CD4-positive, alpha-beta T cell (primary cell): ENCODE measurements around the gene IFFO2. TPM values are rescaled to one million over a fixed set of nuclear protein-coding genes. Genes with fewer than 3 reads are reported as not detected.

Source experiments
- ATAC-seq: fragments of 200-7000 bp; cut with Tn5 transposase; one replicate; pipeline ENCODE4 v1.10.0; 2022; ENCODE audit warnings: mild to moderate bottlenecking; ENCODE audit not compliant: poor library complexity
- CTCF ChIA-PET: fragments of 350-600 bp; sonication (Branson Sonifier 250); formaldehyde crosslinking; loops from one replicate; lab custom pipeline; 2021; ENCODE audit warnings: antibody characterized with exemption, inconsistent platforms; lab: Charles Lee
- POLR2A ChIA-PET: fragments of 350-600 bp; sonication (Branson Sonifier 250); formaldehyde crosslinking; loops from one replicate; lab custom pipeline; 2021; ENCODE audit warnings: antibody characterized with exemption, inconsistent platforms; lab: Charles Lee
- DNase-seq, 14 experiments: peaks; one replicate each; pipeline ENCODE4 v3.0.0-alpha.2; 2013 to 2020; ENCODE audit warnings: mixed read lengths in 2 of 14
- H3K27ac ChIP-seq, 2 donors: one replicate each; pipeline versions ENCODE4 v1.5.1 to v1.7.0; 2013; ENCODE audit warnings: low read length in 2 of 2, low read depth in 1 of 2, mild to moderate bottlenecking in 1 of 2
- H3K27me3 ChIP-seq, 2 experiments: 1 replicate in 1 of 2; 2 replicates in 1 of 2; pipeline versions ENCODE4 v1.6.1 to v1.7.0; 2013; ENCODE audit warnings: low read length in 2 of 2, control low read depth in 1 of 2, mild to moderate bottlenecking in 1 of 2, moderate library complexity in 1 of 2; ENCODE audit not compliant: insufficient read depth in 2 of 2, control insufficient read depth in 1 of 2
- H3K36me3 ChIP-seq: one replicate; pipeline ENCODE4 v1.6.1; 2013; ENCODE audit warnings: low read length, control low read depth; ENCODE audit not compliant: insufficient read depth
- H3K4me1 ChIP-seq: one replicate; pipeline ENCODE4 v1.6.1; 2013; ENCODE audit warnings: low read length, control low read depth; ENCODE audit not compliant: insufficient read depth
- H3K4me3 ChIP-seq: one replicate; pipeline ENCODE4 v1.5.1; 2013; ENCODE audit warnings: mild to moderate bottlenecking, low read length, moderate library complexity
- H3K9me3 ChIP-seq, 2 experiments: 1 replicate in 1 of 2; 2 replicates in 1 of 2; pipeline versions ENCODE4 v1.6.1 to v1.7.0; 2013; ENCODE audit warnings: low read length in 2 of 2, mild to moderate bottlenecking in 2 of 2, control low read depth in 1 of 2, moderate library complexity in 1 of 2; ENCODE audit not compliant: control insufficient read depth in 1 of 2, insufficient read depth in 1 of 2
- H3K27ac Mint-ChIP-seq: one replicate; pipeline ENCODE4 v1.8.0; 2020; ENCODE audit warnings: mixed read lengths
- H3K27me3 Mint-ChIP-seq: one replicate; pipeline ENCODE4 v1.8.0; 2021; ENCODE audit warnings: mixed read lengths
- H3K36me3 Mint-ChIP-seq: one replicate; pipeline ENCODE4 v1.8.0; 2021; ENCODE audit warnings: low read depth, mixed read lengths
- H3K4me1 Mint-ChIP-seq: one replicate; pipeline ENCODE4 v1.8.0; 2021; ENCODE audit warnings: low read depth, mixed read lengths
- H3K4me3 Mint-ChIP-seq: one replicate; pipeline ENCODE4 v1.8.0; 2020; ENCODE audit warnings: mild to moderate bottlenecking, mixed read lengths
- H3K9me3 Mint-ChIP-seq: one replicate; pipeline ENCODE4 v1.8.0; 2020; ENCODE audit warnings: mixed read lengths
- intact Hi-C, 2 experiments: fragments of 100-400 bp; cut with DNase I in 1 of 2; cut with micrococcal nuclease in 1 of 2; formaldehyde crosslinking; loops; one replicate each; pipeline versions ENCODE4 v1.15.1 to v1.9.0; 2023 to 2025; cut with DNase I, micrococcal nuclease
- total RNA-seq, 174 experiments: library from RNA in 2 of 174; stranded (reverse) in 2 of 174; gene quantifications; one replicate each; pipeline ENCODE4 v1.2.3 and lab custom pipeline; 2021 to 2026
- TF ChIP-seq, protein P1 (sequence below): fragments of 200-600 bp; IDR thresholded peaks from one replicate; pipeline ENCODE4 v1.8.0; 2022; ENCODE audit warnings: antibody characterized with exemption, mild to moderate bottlenecking

The IFFO2 gene
- total RNA-seq, 2 experiments from 2014 or later = 106 to 112 TPM

GRCh38 chr1:18954270-18955071 lies 2.0 kb downstream of the IFFO2 start:
- Mint-ChIP-seq H3K27ac (peak overlapping the region; percentile 99), H3K9me3 (no peaks in the 10 kb centered on the region), H3K4me3 (peak overlapping the region; percentile 99), H3K4me1 (peaks cover 78% of the 10 kb centered on the region), H3K36me3 (peaks cover 32% of the 10 kb centered on the region), H3K27me3 (no peaks in the 10 kb centered on the region)
- TF ChIP-seq, protein P1, sequence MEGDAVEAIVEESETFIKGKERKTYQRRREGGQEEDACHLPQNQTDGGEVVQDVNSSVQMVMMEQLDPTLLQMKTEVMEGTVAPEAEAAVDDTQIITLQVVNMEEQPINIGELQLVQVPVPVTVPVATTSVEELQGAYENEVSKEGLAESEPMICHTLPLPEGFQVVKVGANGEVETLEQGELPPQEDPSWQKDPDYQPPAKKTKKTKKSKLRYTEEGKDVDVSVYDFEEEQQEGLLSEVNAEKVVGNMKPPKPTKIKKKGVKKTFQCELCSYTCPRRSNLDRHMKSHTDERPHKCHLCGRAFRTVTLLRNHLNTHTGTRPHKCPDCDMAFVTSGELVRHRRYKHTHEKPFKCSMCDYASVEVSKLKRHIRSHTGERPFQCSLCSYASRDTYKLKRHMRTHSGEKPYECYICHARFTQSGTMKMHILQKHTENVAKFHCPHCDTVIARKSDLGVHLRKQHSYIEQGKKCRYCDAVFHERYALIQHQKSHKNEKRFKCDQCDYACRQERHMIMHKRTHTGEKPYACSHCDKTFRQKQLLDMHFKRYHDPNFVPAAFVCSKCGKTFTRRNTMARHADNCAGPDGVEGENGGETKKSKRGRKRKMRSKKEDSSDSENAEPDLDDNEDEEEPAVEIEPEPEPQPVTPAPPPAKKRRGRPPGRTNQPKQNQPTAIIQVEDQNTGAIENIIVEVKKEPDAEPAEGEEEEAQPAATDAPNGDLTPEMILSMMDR = no peak
- peaks cover 4% of the 10 kb centered on the region for H3K36me3 ChIP-seq
- H3K9me3 ChIP-seq = no peaks in the 10 kb centered on the region
- intact Hi-C loops = loop anchor here in 1 of 2 experiments (5.0 kb wide), 1 partner anchor 643 kb away; a partner anchor contains a TSS
- ATAC-seq (no peak), DNase-seq (peak in 2 of 14 experiments; percentile 37 to 38)
- peak overlapping the region; percentile 83 for H3K4me3 ChIP-seq
- ChIA-PET POLR2A (interaction anchor here (0.6 to 6.3 kb wide), 9 partner anchors 10 to 642 kb away, joined by 3 to 150 read pairs (median 14); partner anchors contain the start of gene ALDH4A1), CTCF (interaction anchor here (0.7 to 5.1 kb wide), 4 partner anchors 25 to 47 kb away, joined by 3 to 23 read pairs (median 8); no protein-coding TSS in a partner anchor)
- no peaks in the 10 kb centered on the region for H3K27me3 ChIP-seq
- H3K4me1 ChIP-seq = peaks cover 80% of the 10 kb centered on the region
- peak overlapping the region; percentile 46 to 74 for H3K27ac ChIP-seq

DNA sequence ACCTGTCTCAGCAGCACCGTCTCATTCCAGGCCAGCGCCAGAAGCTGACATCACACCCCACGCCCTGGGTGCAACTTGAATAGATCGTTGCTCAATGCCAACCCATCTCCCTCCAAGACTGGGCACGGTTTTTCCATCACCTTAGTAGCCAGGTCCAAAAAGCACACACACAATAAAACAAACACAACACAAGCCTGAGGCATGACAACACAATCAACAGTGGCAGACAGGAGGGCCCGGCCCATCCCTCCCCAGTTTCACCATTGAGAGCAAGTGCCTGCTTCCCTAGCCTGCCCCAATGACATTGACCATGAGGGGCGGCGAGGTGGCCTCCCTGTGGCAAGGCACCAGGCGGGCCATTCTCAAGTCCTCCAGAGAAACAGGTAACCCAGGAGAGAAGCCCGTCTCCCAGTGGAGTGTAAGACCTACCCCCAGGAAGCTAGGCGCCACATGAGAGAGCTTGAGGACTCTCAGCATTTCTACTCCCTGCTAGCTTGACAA lies 2.7 kb downstream of the IFFO2 start:
- no peaks in the 10 kb centered on the region for H3K27me3 ChIP-seq
- POLR2A ChIA-PET = interaction anchor here (0.6 to 6.3 kb wide), 5 partner anchors 19 to 50 kb away, joined by 4 to 150 read pairs (median 27); partner anchors contain the start of gene ALDH4A1
- peak overlapping the region; percentile 37 to 74 for H3K27ac ChIP-seq
- H3K4me1 Mint-ChIP-seq = peaks cover 82% of the 10 kb centered on the region
- H3K36me3 ChIP-seq = peaks cover 4% of the 10 kb centered on the region
- peaks cover 32% of the 10 kb centered on the region for H3K36me3 Mint-ChIP-seq
- peaks cover 87% of the 10 kb centered on the region for H3K4me1 ChIP-seq
- peak overlapping the region; percentile 99 for H3K4me3 Mint-ChIP-seq
- CTCF ChIA-PET = interaction anchor here (0.7 to 5.1 kb wide), 3 partner anchors 24 to 40 kb away, joined by 3 to 23 read pairs (median 12); no protein-coding TSS in a partner anchor
- TF ChIP-seq, protein P1 = no peak
- no peaks in the 10 kb centered on the region for H3K27me3 Mint-ChIP-seq
- ATAC-seq (no peak), DNase-seq (peak in 3 of 14 experiments; percentile 27 to 44 (median 41))
- no peaks in the 10 kb centered on the region for H3K9me3 Mint-ChIP-seq
- no peaks in the 10 kb centered on the region for H3K9me3 ChIP-seq
- peak overlapping the region; percentile 99 for H3K27ac Mint-ChIP-seq
- intact Hi-C loops = no loop called here
- peak overlapping the region; percentile 83 for H3K4me3 ChIP-seq

DNA sequence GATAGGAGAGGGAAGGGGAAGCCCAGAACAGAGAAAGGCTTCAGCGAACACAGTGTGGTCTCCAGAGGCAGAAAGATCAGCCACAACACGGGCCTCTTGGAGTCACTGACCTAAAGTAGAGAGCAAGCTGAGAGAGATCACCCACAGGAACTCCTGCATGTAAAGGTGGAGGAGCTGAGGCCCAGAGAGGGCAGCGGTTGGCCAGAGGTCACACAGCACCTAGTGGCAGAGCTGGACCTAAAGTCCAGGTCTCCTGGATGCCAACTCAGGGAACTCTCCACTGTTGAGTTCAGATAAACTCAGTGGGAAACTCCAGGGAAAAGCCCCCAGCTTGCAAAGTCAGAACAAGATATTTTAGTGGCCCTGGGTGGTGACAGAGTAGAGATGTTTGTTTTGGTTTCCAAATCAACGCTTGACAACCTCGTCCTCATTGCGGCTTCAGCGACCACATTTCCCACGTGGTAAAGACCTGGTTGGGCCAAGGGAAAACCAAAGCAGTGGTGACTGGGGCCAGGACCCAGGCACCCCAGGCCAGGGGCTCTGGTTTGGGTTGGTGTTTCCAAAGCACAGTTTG lies 4.6 kb downstream of the IFFO2 start:
- POLR2A ChIA-PET = interaction anchor here (0.6 to 5.5 kb wide), 8 partner anchors 23 to 123 kb away, joined by 3 to 100 read pairs (median 8); partner anchors contain the start of gene ALDH4A1
- H3K36me3 Mint-ChIP-seq = peaks cover 27% of the 10 kb centered on the region
- H3K4me3 ChIP-seq = peak overlapping the region; percentile 50

More for the DNA sequence above, 4.6 kb downstream of the IFFO2 start:
- peak overlapping the region; percentile 95 for H3K27ac ChIP-seq
- no peaks in the 10 kb centered on the region for H3K9me3 ChIP-seq
- peaks cover 4% of the 10 kb centered on the region for H3K36me3 ChIP-seq
- ATAC-seq (peak; percentile 19), DNase-seq (peak; percentile 43 to 94 (median 68))
- peak overlapping the region; percentile 99 for H3K4me3 Mint-ChIP-seq
- CTCF ChIA-PET = interaction anchor here (0.9 to 3.3 kb wide), 6 partner anchors 15 to 45 kb away, joined by 3 to 29 read pairs (median 6); no protein-coding TSS in a partner anchor
- intact Hi-C loops = no loop called here
- no peaks in the 10 kb centered on the region for H3K27me3 Mint-ChIP-seq
- H3K4me1 Mint-ChIP-seq = peaks cover 85% of the 10 kb centered on the region
- peaks cover 88% of the 10 kb centered on the region for H3K4me1 ChIP-seq
- H3K27me3 ChIP-seq = no peaks in the 10 kb centered on the region
- H3K9me3 Mint-ChIP-seq = no peaks in the 10 kb centered on the region
- TF ChIP-seq, protein P1 = no peak
- peak overlapping the region; percentile 99 for H3K27ac Mint-ChIP-seq
